NCI-H510A (cell line): ENCODE measurements around the gene RASA1.

Source experiments
- DNase-seq: peaks from one replicate; lab custom pipeline; 2025; lab: John Stamatoyannopoulos, UW

Gene RASA1

DNA sequence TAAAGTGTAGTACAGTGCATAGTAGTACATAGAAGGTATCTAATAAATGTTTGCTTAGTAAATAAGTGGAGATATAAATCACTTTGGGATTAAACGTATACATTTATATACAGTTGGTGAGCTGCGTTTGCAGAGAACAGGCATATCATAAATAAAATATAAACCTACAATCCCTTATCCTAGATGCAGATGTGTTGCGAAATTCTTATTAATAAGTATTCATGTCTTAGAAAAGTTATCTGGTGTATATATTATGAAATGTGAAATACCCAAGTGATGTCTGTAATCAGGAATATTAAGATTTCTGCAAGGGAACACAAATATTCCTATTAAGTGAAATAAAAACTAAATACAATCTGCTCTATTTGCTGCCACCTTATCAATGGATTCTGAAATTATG is 136.2 kb downstream of the RASA1 start:
- DNase-seq, result no peak

- DNase-seq, result no peak
Measured at GRCh38 chr5:87404359-87404758, 136.7 kb downstream of the RASA1 start.

DNA sequence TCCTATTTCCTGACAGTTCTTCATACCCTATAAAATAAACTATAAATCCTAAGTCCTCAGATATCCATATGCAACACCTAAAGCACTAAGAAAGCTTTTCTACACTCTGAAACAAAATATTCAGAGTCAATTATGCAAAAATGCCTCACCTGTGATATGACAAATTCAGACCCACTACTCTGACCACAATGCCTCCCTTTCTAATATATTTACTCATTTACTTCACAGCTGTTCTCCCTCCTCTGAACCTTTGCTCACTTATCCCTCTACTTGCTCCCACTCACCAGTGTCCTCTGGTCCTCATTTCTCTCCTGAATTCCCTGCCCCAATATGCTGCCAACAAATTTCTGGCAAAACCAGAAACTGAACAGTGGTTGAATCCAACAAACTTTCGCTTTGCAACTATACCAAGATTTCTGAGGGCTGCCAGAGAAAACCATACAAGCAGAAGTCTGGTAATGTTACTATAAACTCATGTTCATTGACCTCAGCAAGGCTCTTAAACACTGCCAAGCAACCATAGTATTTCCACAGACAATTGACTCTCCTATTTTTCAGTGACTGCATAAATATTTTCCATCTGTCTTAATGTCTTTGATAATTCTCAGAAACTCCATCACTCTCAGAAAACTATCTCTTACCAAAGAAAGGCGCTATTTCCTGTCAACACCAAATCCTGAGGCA is 137.9 kb downstream of the RASA1 start:
- DNase-seq, result no peak

GRCh38 chr5:87408204-87408603 is 140.5 kb downstream of the RASA1 start:
- no peak for DNase-seq

DNA sequence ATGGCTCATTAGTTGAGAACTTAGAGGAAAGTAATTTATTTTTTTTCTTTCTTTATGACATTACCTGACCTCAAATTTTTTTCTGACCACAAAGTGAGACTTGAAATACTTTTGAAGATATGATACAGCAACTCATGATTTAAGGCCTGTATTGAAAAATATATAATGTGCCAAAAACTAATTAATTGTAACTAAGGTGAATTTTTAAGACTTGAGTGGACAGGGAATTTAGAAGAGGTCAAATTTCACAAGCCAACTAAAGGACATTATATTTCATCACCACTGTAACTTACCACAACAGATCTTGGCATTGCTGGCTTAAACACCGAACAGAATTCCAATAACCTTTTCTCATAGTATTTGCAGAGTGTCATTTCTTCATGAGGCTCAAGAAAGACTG is 143.2 kb downstream of the RASA1 start:
- no peak for DNase-seq

DNA sequence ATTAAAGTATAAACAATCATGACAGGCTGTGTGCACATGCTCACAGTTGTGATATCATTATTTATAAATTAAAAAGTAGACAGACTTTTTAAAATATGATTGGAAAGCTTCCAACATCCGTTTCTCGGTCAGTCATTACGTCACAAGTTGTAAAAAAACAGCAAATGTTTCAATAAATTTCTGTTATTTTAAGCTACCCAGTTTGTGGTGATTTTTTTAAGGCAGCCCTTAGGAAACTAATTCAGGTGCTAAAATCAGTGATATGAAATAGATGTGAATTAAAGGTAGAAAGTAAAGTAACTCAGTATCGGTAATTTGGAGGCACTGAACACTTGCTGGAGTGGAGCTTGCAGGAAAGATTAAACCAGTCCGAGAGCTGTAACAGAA is 143.9 kb downstream of the RASA1 start:
- DNase-seq, result no peak

DNA sequence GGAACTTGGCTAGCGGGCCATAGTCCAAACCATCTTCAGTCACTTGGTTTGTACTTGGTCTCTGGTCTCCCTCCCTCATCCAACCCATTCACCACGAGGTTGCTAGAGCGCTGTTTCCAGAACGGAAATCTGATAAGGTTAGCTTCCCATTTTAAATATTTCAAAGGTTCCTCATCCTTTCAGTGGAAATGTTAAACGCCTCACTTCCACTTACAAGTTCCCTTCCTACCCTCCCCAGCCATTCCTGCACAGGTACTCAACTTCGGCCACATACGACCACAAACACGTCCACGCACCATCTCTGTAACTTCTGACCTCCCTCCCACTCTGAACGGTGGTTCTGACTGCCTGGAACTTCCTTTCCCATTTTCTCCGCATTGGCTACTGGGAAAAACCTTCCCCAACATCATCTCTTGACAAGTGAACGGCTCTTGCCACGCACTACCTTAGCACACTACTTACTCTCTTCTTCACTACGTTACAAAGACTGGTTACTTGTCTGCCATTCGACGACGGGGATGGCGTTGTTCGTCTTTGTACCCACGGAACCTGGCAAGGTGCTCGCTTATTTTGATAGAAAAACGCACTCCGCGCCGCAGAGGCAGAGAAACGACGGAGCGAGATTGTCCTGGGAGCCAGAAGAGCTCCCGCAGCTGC is 144.4 kb downstream of the RASA1 start:
- DNase-seq, result no peak

GRCh38 chr5:87412630-87413342 is 145.1 kb downstream of the RASA1 start, which contains the start of gene CCNH:
Gene CCNH (minus strand): TSS chr5:87412930. CDS start chr5:87412794, 136 bp downstream.
- peak; percentile 92 for DNase-seq

DNA sequence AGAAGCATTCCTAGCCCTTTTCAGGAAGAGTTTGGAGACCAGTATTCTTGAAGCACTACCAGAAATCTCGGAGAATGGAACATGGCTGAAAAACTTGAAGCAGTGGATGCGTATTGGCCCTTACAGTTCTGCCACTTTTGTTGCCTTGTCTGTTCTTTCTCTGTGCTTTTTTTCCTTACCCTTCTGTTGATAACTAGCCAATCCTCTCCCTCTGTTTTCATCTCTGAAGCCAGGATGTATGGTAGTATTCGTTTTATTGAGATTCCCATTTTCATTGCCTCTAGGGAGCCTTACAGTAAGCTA is 145.6 kb downstream of the RASA1 start:
- no peak for DNase-seq

DNA sequence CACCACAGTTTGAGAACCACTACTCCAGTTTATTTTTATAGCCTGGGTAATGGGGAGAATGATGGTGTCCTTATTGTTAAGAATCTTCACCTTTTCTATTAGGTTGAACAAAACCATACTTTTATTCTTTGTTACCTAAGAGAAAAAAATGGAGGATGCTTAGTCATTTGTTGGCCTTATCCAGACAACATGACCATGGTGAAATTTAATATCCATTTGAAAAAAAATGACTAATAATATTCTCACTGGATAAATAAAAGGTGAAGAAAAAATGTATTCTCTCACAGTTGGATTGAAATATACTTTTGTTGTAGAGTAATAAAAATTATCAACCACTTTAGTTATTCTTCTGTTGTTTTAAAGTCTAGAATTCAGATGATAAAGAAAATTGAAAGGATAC is 150.8 kb downstream of the RASA1 start:
- DNase-seq, result no peak

DNA sequence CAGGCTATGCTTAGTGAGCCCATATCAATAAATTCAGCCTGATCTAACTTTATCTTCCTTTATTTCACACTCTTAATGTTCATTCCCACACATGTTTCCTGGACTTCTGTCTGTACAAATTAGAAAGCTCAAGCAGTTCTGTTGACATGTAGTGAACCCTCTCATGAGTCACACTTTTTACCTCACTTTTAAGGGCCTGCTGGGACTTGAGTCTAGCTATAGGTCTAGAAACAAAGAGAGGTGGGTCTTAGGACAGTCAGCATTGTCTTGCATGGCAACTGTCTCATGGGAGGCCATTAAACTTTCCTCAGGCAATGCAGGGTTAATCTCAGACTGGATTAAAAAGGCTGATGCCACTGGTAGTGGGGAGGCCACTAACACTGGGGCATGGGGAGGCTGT is 153.6 kb downstream of the RASA1 start:
- DNase-seq, result no peak

DNA sequence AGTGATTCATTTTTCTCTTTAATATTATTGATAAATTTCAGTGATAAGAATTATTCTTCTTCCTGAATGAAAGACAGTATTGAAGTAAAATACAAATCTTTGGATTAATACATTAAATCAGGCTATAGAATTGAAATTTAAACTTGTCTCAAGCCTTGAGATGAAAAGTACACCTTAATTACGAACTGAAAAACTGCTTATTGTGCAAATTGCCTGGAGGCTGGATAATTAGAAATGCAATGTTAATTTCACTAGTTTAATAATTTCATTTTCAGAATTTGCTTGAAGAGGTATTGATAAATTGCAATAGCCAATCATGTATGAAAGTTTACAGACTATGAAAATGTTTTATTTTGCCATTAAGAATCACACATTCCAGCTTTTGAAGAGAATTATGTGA is 156.1 kb downstream of the RASA1 start:
- DNase-seq, result no peak

DNA sequence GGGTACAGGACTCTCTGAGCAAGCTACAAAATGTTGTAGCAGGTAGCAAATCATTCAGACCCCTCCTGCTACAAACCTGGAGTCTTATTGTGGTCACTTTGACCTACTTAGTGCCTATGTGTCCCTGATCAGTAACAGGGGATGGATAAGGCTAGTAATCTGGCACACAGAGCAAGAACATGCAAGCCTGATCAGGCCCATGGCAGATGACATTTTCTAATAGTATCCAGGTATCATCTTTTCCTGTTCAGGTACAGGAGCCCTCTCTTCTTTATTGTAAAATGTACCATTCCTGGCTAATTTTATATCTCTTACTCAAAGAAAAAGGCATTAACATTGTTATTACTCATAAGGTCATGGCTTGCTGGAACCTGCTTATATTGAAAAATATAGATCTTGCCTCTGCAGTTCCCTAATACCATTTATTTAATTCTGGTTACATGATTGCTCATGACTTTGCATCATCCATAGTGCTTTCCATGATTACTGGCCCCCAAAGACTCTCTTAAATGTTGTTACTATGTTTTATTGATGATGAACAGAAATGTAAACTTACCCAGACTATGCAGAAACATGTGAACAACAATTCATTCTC is 163.3 kb downstream of the RASA1 start:
- DNase-seq, result no peak

- DNase-seq, result no peak
Measured at GRCh38 chr5:87432460-87432859, 164.8 kb downstream of the RASA1 start.

DNA sequence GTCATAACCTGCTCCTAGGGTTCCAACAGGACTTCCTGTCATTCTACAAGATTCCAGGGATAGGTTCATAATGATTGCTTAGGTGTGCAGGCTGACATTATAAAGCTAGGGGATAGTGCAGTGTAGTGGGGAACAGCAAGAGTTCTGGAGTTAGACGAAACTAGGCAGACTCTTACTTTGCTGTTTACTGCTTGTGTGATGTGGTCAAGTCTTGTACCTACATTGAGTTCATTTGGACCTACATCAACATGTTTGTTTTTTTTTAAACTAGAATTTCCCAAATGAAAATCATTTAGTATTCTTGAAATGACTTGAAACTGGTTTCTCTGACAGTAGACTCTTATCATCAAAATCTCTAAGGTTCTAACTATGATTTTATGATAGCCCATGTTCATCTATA is 166.3 kb downstream of the RASA1 start:
- no peak for DNase-seq

DNA sequence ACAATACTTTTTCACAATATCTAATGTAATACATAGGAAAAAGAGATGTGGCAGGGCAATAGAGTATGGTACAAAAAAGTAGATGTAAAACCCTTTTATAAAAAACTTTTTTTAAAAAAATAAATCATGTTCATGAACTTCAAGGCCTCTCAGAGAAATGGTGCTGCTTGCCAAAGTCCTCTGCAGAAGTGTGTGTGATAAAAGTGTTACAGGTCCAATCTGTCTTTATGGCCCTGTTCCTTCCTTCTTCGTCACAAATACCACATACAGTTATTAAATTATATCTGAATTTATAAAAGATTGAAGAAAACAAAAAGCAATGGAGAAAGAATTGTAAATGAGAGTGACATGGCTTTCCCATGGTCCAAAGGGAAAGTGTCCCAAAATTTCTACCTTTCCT is 166.8 kb downstream of the RASA1 start:
- no peak for DNase-seq

GRCh38 chr5:87435144-87435694 is 167.5 kb downstream of the RASA1 start:
- DNase-seq, result no peak

DNA sequence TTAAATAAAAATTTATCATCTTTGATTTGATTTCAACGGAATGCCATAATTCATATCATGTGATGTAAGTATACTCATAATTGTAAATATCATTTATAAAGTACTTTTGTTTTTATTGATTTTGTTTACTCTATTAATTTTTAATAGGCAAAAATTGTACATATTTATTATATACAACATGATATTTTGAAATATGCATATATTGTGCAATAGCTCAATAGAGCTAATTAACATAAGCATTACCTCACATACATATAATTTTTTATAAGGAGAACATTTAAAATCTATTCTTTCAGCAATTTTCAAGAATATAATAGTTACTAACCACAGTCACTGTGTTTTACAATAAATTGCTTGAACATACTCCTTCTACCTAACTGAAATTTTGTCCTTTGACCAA is 170.0 kb downstream of the RASA1 start:
- no peak for DNase-seq

GRCh38 chr5:87438231-87438630 is 170.5 kb downstream of the RASA1 start:
- DNase-seq, result no peak
